A375 (cell line): ENCODE data around the gene PGM1. TPM values are rescaled to one million over a fixed set of nuclear protein-coding genes. Genes with fewer than 3 reads are reported as not detected.

Experiments used
- small RNA-seq: library from RNA; depleted of rRNA; stranded (forward); fragments of <200 nt; gene quantifications from one replicate; pipeline ENCODE3, GENCODE V24; 2014
- total RNA-seq: library from RNA; depleted of rRNA; stranded (reverse); fragments of >200 nt; shearing (Covaris generic); gene quantifications from 2 replicates; pipeline ENCODE4 v1.2.3, GENCODE V29; 2014; rRNA removed

PGM1 gene
- total RNA-seq = 66.9 and 74.6 TPM in 2 replicates

GRCh38 chr1:63593303-63593885 lies at the start of gene PGM1:
Gene PGM1, plus strand, starts transcription at chr1:63593411. Its CDS starts 78 bp downstream, at chr1:63593489.

Small RNAs within 50 kb of the gene (small RNA-seq; reads per million reads assigned to genes)
- gene RF02105 = not detected
- gene RF02106 = not detected
- gene RF02107 = not detected
- not detected for gene RF02108
- not detected for gene RF02109
- gene RF02110 = not detected

Other genes starting within 250 kb of the PGM1 start
- 16.3 and 18.6 TPM in 2 replicates for gene ALG6, start 225.8 kb upstream of the PGM1 start, total RNA-seq
- gene ITGB3BP, start 70.2 kb upstream of the PGM1 start, total RNA-seq = 50.1 and 51.3 TPM in 2 replicates
- 5.7 and 6.3 TPM in 2 replicates for gene EFCAB7, start 69.9 kb upstream of the PGM1 start, total RNA-seq
- 3.6 and 5.3 TPM in 2 replicates for gene ROR1, start 180.6 kb downstream of the PGM1 start, total RNA-seq